MCF 10A (cell line): ENCODE data around the gene BDP1. TPM values are rescaled to one million over a fixed set of nuclear protein-coding genes. Genes with fewer than 3 reads are reported as not detected.
"Not testable (repeated sequence)": the region's sequence is repeated elsewhere in the genome, so short reads cannot be mapped to it uniquely, and the experiment has no call there.

Source experiments
- BruUV-seq: library from RNA; stranded (reverse); fragments of 400-500 nt; replicated peaks from 2 replicates; lab custom pipeline; 2021; lab: Mats Ljungman, UMichigan
- CTCF ChIA-PET: fragments of 300-600 bp; sonication (Branson Sonifier 250); formaldehyde crosslinking; extraction: SDS; loops from one replicate; lab custom pipeline; 2021; ENCODE audit warnings: antibody characterized with exemption, inconsistent platforms; lab: Yijun Ruan, JAX
- POLR2A ChIA-PET: fragments of 300-600, 350-650 bp; sonication (Branson Sonifier 250); formaldehyde crosslinking; extraction: SDS; loops from one replicate; lab custom pipeline; 2020; ENCODE audit warnings: antibody characterized with exemption, inconsistent platforms; lab: Yijun Ruan, JAX
- DNase-seq: peaks from one replicate; pipeline ENCODE4 v3.0.0-alpha.2; 2018; ENCODE audit not compliant: unreplicated experiment
- H3K27ac Mint-ChIP-seq: one replicate; pipeline ENCODE4 v1.8.0; 2022; ENCODE audit warnings: mild to moderate bottlenecking, low read depth, mixed read lengths; ENCODE audit not compliant: unreplicated experiment
- H3K27me3 Mint-ChIP-seq: one replicate; pipeline ENCODE4 v1.8.0; 2022; ENCODE audit warnings: mixed read lengths; ENCODE audit not compliant: insufficient read depth, unreplicated experiment
- H3K36me3 Mint-ChIP-seq: one replicate; pipeline ENCODE4 v1.8.0; 2022; ENCODE audit warnings: mild to moderate bottlenecking, moderate library complexity, mixed read lengths; ENCODE audit not compliant: insufficient read depth, unreplicated experiment
- H3K4me1 Mint-ChIP-seq: one replicate; pipeline ENCODE4 v1.8.0; 2022; ENCODE audit warnings: mixed read lengths; ENCODE audit not compliant: insufficient read depth, unreplicated experiment
- H3K4me3 Mint-ChIP-seq: one replicate; pipeline ENCODE4 v1.8.0; 2022; ENCODE audit warnings: mild to moderate bottlenecking, moderate library complexity, mixed read lengths; ENCODE audit not compliant: unreplicated experiment
- H3K9me3 Mint-ChIP-seq: one replicate; pipeline ENCODE4 v1.8.0; 2022; ENCODE audit warnings: mixed read lengths; ENCODE audit not compliant: unreplicated experiment
- CTCF ChIP-seq: fragments of 200-600 bp; IDR thresholded peaks from one replicate; pipeline ENCODE4 v1.8.0; 2022; ENCODE audit warnings: antibody characterized with exemption, mild to moderate bottlenecking; ENCODE audit not compliant: unreplicated experiment
- intact Hi-C: fragments of 100-400 bp; cut with micrococcal nuclease; formaldehyde crosslinking; loops from 2 replicates; pipeline ENCODE4 v1.14.1; 2022
- total RNA-seq: library from RNA; stranded (reverse); gene quantifications from 2 replicates; pipeline ENCODE4 v1.2.3, GENCODE V29; 2022

The BDP1 gene
- total RNA-seq, 1 experiment from 2014 or later = 31.3 TPM

GRCh38 chr5:71576241-71576640 is 120.8 kb downstream of the BDP1 start:
- H3K36me3 Mint-ChIP-seq = peaks cover 29% of the 10 kb centered on the region
- H3K9me3 Mint-ChIP-seq = no peaks in the 10 kb centered on the region
- ChIA-PET POLR2A (interaction anchor here (0.9 to 2.6 kb wide), 2 partner anchors 11 to 19 kb away, joined by 3 to 12 read pairs; partner anchors contain the start of gene MCCC2), CTCF (interaction anchor here (1.3 kb wide), 1 partner anchor 181 kb away, joined by 4 read pairs; no protein-coding TSS in a partner anchor)
- intact Hi-C loops = no loop called here
- BruUV-seq = no TSS peak
- no peaks in the 10 kb centered on the region for H3K27me3 Mint-ChIP-seq
- no peaks in the 10 kb centered on the region for H3K4me1 Mint-ChIP-seq
- H3K4me3 Mint-ChIP-seq = no peak overlapping the region
- H3K27ac Mint-ChIP-seq = no peak overlapping the region
- no peak for TF ChIP-seq CTCF
- no peak for DNase-seq

GRCh38 chr5:71577839-71578238 is 122.4 kb downstream of the BDP1 start:
- H3K4me1 Mint-ChIP-seq, intact Hi-C loops, H3K27ac Mint-ChIP-seq, BruUV-seq, DNase-seq, H3K9me3 Mint-ChIP-seq, CTCF ChIA-PET, H3K4me3 Mint-ChIP-seq, H3K27me3 Mint-ChIP-seq: not testable (repeated sequence)
- POLR2A ChIA-PET = interaction anchor here (1.2 to 2.6 kb wide), 2 partner anchors 9 to 12 kb away, joined by 3 to 12 read pairs; partner anchors contain the start of gene MCCC2
- peaks cover 24% of the 10 kb centered on the region for H3K36me3 Mint-ChIP-seq

- no TSS peak for BruUV-seq
- Mint-ChIP-seq H3K36me3 (no peaks in the 10 kb centered on the region), H3K27ac (peak overlapping the region; percentile 51), H3K4me3 (no peak overlapping the region), H3K4me1 (no peaks in the 10 kb centered on the region), H3K9me3 (peaks cover 7% of the 10 kb centered on the region), H3K27me3 (no peaks in the 10 kb centered on the region)
- intact Hi-C loops = no loop called here
- ChIA-PET POLR2A (interaction anchor here (0.5 kb wide), 1 partner anchor 1400 kb away, joined by 4 read pairs; no protein-coding TSS in a partner anchor), CTCF (interaction anchor here (0.6 kb wide), 1 partner anchor 20 kb away, joined by 3 read pairs; no protein-coding TSS in a partner anchor)
- no peak for DNase-seq
- no peak for TF ChIP-seq CTCF
Observed at GRCh38 chr5:71582945-71583584, 127.6 kb downstream of the BDP1 start.

- H3K27me3 Mint-ChIP-seq = no peaks in the 10 kb centered on the region
- H3K9me3 Mint-ChIP-seq = peaks cover 7% of the 10 kb centered on the region
- H3K36me3 Mint-ChIP-seq = no peaks in the 10 kb centered on the region
- intact Hi-C loops = no loop called here
- H3K27ac Mint-ChIP-seq = peak overlapping the region; percentile 90
- BruUV-seq = TSS peak; percentile 90
- TF ChIP-seq CTCF = no peak
- H3K4me1 Mint-ChIP-seq = peaks cover 14% of the 10 kb centered on the region
- DNase-seq = no peak
- ChIA-PET POLR2A (interaction anchor here (0.6 to 3.5 kb wide), 8 partner anchors 9 to 115 kb away, joined by 3 to 28 read pairs (median 4); no protein-coding TSS in a partner anchor), CTCF (interaction anchor here (0.7 kb wide), 1 partner anchor 17 kb away, joined by 3 read pairs; no protein-coding TSS in a partner anchor)
- peak overlapping the region; percentile 77 for H3K4me3 Mint-ChIP-seq
Observed at GRCh38 chr5:71586052-71586940, 130.8 kb downstream of the BDP1 start.
